A549 (cell line): ENCODE results near the gene MTSS2. TPM values are rescaled to one million over a fixed set of nuclear protein-coding genes. Genes with fewer than 3 reads are reported as not detected.

ENCODE experiments used
- ATAC-seq, 2 experiments: fragments of 200-7000 bp in 1 of 2; fragments of >200 bp in 1 of 2; cut with Nextera tagmentation in 1 of 2; cut with Tn5 transposase in 1 of 2; 3 replicates each; pipeline versions ENCODE4 v1.8.0 to v1.9.1; 2018 to 2020; ENCODE audit warnings: mild to moderate bottlenecking in 1 of 2, moderate library complexity in 1 of 2
- CTCF ChIA-PET: fragments of 300-600 bp; sonication (Branson Sonifier 250); formaldehyde crosslinking; extraction: SDS; loops from one replicate; lab custom pipeline; 2021; ENCODE audit warnings: antibody characterized with exemption, inconsistent platforms; lab: Yijun Ruan, JAX
- POLR2A ChIA-PET: fragments of 350-600 bp; formaldehyde crosslinking; extraction: SDS; loops from one replicate; lab custom pipeline; 2021; ENCODE audit warnings: antibody characterized with exemption, inconsistent platforms; lab: Yijun Ruan, JAX
- DNase-seq, 2 experiments: peaks; one replicate each; pipeline versions ENCODE4 v3.0.0 to v3.0.0-alpha.2; 2011 to 2016; ENCODE audit warnings: low read depth in 1 of 2, low spot score in 1 of 2
- FAIRE-seq: peaks from 2 replicates; lab custom pipeline; 2011; peaks lifted over from hg19 to GRCh38; lab: Jason Lieb, UNC
- H3K27ac ChIP-seq, 2 experiments: fragments of >200 bp; sonication (Bioruptor Twin); formaldehyde crosslinking; 3 replicates each; pipeline ENCODE4 v1.5.1; 2016 to 2017
- H3K4me1 ChIP-seq: fragments of >200 bp; sonication (Bioruptor Twin); formaldehyde crosslinking; 3 replicates; pipeline ENCODE4 v1.6.1; 2016
- H3K4me2 ChIP-seq: fragments of >200 bp; sonication (Bioruptor Twin); formaldehyde crosslinking; 3 replicates; pipeline ENCODE4 v1.6.1; 2016
- H3K4me3 ChIP-seq: fragments of >200 bp; sonication (Bioruptor Twin); formaldehyde crosslinking; 3 replicates; pipeline ENCODE4 v1.5.1; 2016
- H3K9me3 ChIP-seq: fragments of >200 bp; sonication (Bioruptor Twin); formaldehyde crosslinking; 3 replicates; pipeline ENCODE4 v1.6.1; 2016
- CEBPB ChIP-seq, 2 experiments: fragments of >200 bp in 1 of 2; sonication (Bioruptor Twin) in 1 of 2; formaldehyde crosslinking in 1 of 2; IDR thresholded peaks; 2 replicates each; pipeline ENCODE4 v1.6.1; 2012 to 2016
- EHF ChIP-seq: fragments of 250-450 bp; sonication (Bioruptor Pico); IDR thresholded peaks from 2 replicates; pipeline ENCODE4 v1.5.0; 2020; ENCODE audit warnings: mild to moderate bottlenecking
- EHMT2 ChIP-seq: fragments of 200-600 bp; sonication (generic); IDR thresholded peaks from 2 replicates; pipeline ENCODE4 v1.6.1; 2016; ENCODE audit warnings: antibody characterized with exemption, low read depth, mild to moderate bottlenecking, moderate library complexity
- FOSB ChIP-seq: fragments of 250-450 bp; sonication (Bioruptor Pico); IDR thresholded peaks from 2 replicates; pipeline ENCODE4 v1.5.0; 2020; ENCODE audit warnings: mild to moderate bottlenecking, moderate library complexity
- HDAC2 ChIP-seq: fragments of 200-600 bp; sonication (generic); IDR thresholded peaks from 2 replicates; pipeline ENCODE4 v1.6.1; 2016
- HOXA7 ChIP-seq: fragments of 250-450 bp; sonication (Bioruptor Pico); IDR thresholded peaks from 2 replicates; pipeline ENCODE4 v1.5.0; 2020; ENCODE audit warnings: mild to moderate bottlenecking, moderate library complexity
- JUN ChIP-seq, 2 experiments: fragments of >200 bp; sonication (Bioruptor Twin); formaldehyde crosslinking; IDR thresholded peaks; 2 replicates in 1 of 2; 3 replicates in 1 of 2; pipeline ENCODE4 v1.6.1; 2016 to 2017
- JUNB ChIP-seq: fragments of >200 bp; sonication (Bioruptor Twin); formaldehyde crosslinking; IDR thresholded peaks from 2 replicates; pipeline ENCODE4 v1.6.1; 2016
- MAFK ChIP-seq: fragments of 450-650 bp; IDR thresholded peaks from 2 replicates; pipeline ENCODE4 v1.6.1; 2014; ENCODE audit not compliant: partially characterized antibody
- MAZ ChIP-seq: fragments of 150-350 bp; IDR thresholded peaks from 2 replicates; pipeline ENCODE4 v1.6.1; 2014; ENCODE audit warnings: antibody characterized with exemption, low read depth, low read length, borderline replicate concordance
- NR3C1 ChIP-seq: fragments of >200 bp; sonication (Bioruptor Twin); formaldehyde crosslinking; IDR thresholded peaks from 3 replicates; pipeline ENCODE4 v1.6.1; 2017
- POLR2A ChIP-seq: IDR thresholded peaks from 2 replicates; pipeline ENCODE4 v1.6.1; 2012; ENCODE audit warnings: mild to moderate bottlenecking, low read length
- RAD21 ChIP-seq, 2 experiments: fragments of >200 bp in 1 of 2; sonication (Bioruptor Twin) in 1 of 2; formaldehyde crosslinking in 1 of 2; IDR thresholded peaks in 1 of 2; conservative IDR thresholded peaks in 1 of 2; 2 replicates in 1 of 2; 3 replicates in 1 of 2; pipeline ENCODE4 v1.6.1; 2012 to 2018; ENCODE audit warnings: inconsistent platforms in 1 of 2
- RARB ChIP-seq: fragments of 250-450 bp; sonication (Bioruptor Pico); IDR thresholded peaks from 2 replicates; pipeline ENCODE4 v1.8.0; 2021; ENCODE audit warnings: mild to moderate bottlenecking, moderate library complexity
- TFCP2L1 ChIP-seq: fragments of 250-450 bp; sonication (Bioruptor Pico); IDR thresholded peaks from 2 replicates; pipeline ENCODE4 v1.5.0; 2021; ENCODE audit warnings: mild to moderate bottlenecking
- ZC3H11A ChIP-seq: fragments of 450-650 bp; IDR thresholded peaks from 2 replicates; pipeline ENCODE4 v1.6.1; 2014; ENCODE audit warnings: antibody characterized with exemption, mild to moderate bottlenecking
- ZNF302 ChIP-seq: fragments of 250-450 bp; sonication (Bioruptor Pico); IDR thresholded peaks from 2 replicates; pipeline ENCODE4 v1.9.0; 2021; ENCODE audit warnings: inconsistent platforms, mild to moderate bottlenecking, moderate library complexity
- WGBS: methylation state at CpG from one replicate; pipeline ENCODE4 v1.1.6; 2017; ENCODE audit errors: missing lambda C conversion rate; 5-methylcytosine and 5-hydroxymethylcytosine counted together
- polyA plus RNA-seq, 4 experiments: library from polyadenylated mRNA; depleted of rRNA in 3 of 4; stranded (reverse); fragments of >200 nt; fragmentation: RNase III in 1 of 4; extraction: RNeasy Plus Mini Kit Qiagen cat#74134 plus additional on column Dnase treatment in 1 of 4; gene quantifications; 2 replicates in 3 of 4; 3 replicates in 1 of 4; pipeline ENCODE4 v1.2.3, GENCODE V29; 2011 to 2017
- TF ChIP-seq, protein P1 (sequence below): fragments of >200 bp; sonication (Bioruptor Twin); formaldehyde crosslinking; IDR thresholded peaks from 2 replicates; pipeline ENCODE4 v1.6.1; 2016
- TF ChIP-seq, protein P2 (sequence below): fragments of >200 bp; sonication (Bioruptor Twin); formaldehyde crosslinking; IDR thresholded peaks from 3 replicates; pipeline ENCODE4 v1.5.1; 2016
- TF ChIP-seq, protein P3 (sequence below): fragments of 250-450 bp; sonication (Bioruptor Pico); IDR thresholded peaks from 2 replicates; pipeline ENCODE4 v1.5.0; 2020; ENCODE audit warnings: low read depth, mild to moderate bottlenecking, moderate library complexity
- TF ChIP-seq, protein P4 (sequence below): IDR thresholded peaks from 2 replicates; pipeline ENCODE4 v1.6.1; 2012

MTSS2 gene
- polyA plus RNA-seq, 2 of the 4 experiments (the other 2 are of a cell fraction), result 13.1 to 27.1 TPM

DNA sequence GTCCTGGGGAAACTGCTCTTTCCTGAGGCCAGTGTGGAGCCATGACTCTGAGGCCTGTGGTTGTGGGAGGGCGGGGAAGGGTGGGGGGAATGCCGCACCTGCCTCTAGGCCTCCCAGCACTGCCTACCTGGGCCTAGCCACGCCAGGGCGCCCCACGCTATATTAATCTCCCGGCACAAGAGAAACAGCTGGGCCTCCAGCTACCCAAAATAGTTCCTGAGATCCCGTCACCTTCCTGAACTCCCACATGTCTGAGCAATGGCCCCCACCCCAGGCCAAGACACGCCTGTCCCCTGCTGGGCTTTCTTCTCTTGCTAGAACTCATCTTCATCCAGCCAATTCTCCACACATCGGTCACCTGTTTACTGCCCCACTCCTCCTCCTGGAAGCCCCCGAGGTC, 13.0 kb upstream of the MTSS2 start:
- Histone ChIP-seq H3K4me1 (peaks cover 69% of the 10 kb centered on the region), H3K4me2 (no peak overlapping the region), H3K27ac (no peak overlapping the region), H3K9me3 (no peaks in the 10 kb centered on the region), H3K4me3 (no peak overlapping the region)
- no peak for DNase-seq
- WGBS, result over 99% methylated on average over 8 of the region's 10 CpGs
- ChIA-PET CTCF (interaction anchor here (1.4 to 1.8 kb wide), 3 partner anchors 24 to 72 kb away, joined by 3 to 9 read pairs (median 4); no protein-coding TSS in a partner anchor), POLR2A (no interaction called here)
- FAIRE-seq, result no peak
- no peak for TF ChIP-seq TFCP2L1 (CRISPR knock-in tag)
- TF ChIP-seq, protein P1, sequence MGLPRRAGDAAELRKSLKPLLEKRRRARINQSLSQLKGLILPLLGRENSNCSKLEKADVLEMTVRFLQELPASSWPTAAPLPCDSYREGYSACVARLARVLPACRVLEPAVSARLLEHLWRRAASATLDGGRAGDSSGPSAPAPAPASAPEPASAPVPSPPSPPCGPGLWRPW, result no peak
- TF ChIP-seq ZC3H11A, result no peak
- TF ChIP-seq CEBPB (IDR thresholded peaks at IDR 0.05), result no peak
- TF ChIP-seq HDAC2, result no peak
- ATAC-seq, result no peak

DNA sequence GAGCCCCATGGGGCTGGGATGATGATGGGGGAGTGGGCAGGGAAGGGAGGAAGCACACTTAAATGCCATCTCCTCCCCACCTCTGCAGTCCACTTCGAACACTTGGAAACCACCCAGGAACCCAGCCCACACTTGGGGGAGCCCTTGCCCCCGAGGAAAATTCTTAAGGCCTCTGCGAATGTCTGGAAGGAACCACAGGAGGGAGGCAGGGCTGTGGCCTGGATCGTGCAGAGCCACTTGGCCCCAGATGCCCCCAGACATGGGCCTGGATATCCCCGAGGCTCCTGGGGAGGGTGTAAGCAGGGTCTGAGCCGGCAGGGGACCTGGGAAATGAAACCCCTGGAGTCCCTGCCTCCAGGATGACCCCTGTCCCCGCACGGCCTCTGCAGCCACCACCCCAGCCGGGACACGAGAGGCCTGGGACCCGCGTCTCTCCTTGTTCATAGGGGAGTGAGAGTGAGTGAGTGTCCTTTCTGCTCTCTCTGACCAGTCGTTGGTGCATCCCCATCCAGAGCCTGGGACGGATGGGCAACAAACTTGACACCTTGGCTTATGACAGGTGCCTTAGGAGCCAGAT, 11.8 kb upstream of the MTSS2 start:
- no peak overlapping the region for H3K4me3 ChIP-seq

DNA sequence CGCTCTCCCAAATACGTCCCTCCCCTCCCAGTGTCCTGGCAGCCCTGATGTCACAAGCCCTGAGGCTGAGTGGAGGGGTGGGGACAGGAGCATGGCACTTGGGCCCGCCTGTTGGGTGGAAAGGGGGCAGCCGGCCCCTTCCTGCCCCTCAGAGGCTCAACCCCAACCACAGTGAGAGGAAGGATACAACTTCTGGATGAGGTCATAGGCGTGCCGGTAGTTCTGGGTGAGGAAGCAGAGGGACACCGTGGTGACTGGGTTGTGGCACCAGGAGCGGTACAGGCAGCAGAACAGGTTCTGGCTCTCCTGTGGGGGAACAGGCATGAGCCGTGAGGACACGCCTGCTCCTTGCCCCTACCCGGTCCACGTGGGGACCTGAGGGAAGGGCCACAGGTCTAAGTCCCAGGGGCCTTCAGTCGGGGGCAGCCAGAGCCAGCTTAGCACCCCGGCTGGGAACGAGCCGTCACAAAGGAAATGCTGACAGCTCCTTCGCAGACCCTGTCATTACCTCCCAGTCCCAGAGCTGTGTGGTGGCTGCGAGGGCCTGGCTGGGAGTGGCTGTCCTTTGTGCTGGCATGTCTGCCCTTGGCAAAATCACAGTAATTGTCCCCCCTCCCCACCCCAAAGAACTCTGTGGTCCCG, 11.2 kb upstream of the MTSS2 start:
- H3K4me2 ChIP-seq, result peak overlapping the region; percentile 25; the same call in 1 of the 3 replicates
- H3K27ac ChIP-seq, result peak overlapping the region; percentile 97 to 100
- ATAC-seq (no peak), DNase-seq (no peak), FAIRE-seq (no peak)
- H3K4me1 ChIP-seq, result peaks cover 69% of the 10 kb centered on the region
- CTCF ChIA-PET, result interaction anchor here (0.7 to 3.6 kb wide), 6 partner anchors 10 to 74 kb away, joined by 3 to 18 read pairs (median 6); no protein-coding TSS in a partner anchor
- TF ChIP-seq MAZ, result no peak
- TF ChIP-seq EHMT2, result no peak
- no peak for TF ChIP-seq MAFK
- TF ChIP-seq JUN (IDR thresholded peaks at IDR 0.05), result no peak
- TF ChIP-seq NR3C1, result no peak
- no peak for TF ChIP-seq JUNB
- TF ChIP-seq TFCP2L1 (CRISPR knock-in tag), result no peak
- TF ChIP-seq, protein P2, sequence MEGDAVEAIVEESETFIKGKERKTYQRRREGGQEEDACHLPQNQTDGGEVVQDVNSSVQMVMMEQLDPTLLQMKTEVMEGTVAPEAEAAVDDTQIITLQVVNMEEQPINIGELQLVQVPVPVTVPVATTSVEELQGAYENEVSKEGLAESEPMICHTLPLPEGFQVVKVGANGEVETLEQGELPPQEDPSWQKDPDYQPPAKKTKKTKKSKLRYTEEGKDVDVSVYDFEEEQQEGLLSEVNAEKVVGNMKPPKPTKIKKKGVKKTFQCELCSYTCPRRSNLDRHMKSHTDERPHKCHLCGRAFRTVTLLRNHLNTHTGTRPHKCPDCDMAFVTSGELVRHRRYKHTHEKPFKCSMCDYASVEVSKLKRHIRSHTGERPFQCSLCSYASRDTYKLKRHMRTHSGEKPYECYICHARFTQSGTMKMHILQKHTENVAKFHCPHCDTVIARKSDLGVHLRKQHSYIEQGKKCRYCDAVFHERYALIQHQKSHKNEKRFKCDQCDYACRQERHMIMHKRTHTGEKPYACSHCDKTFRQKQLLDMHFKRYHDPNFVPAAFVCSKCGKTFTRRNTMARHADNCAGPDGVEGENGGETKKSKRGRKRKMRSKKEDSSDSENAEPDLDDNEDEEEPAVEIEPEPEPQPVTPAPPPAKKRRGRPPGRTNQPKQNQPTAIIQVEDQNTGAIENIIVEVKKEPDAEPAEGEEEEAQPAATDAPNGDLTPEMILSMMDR, result no peak
- no peak for TF ChIP-seq FOSB (CRISPR knock-in tag)
- TF ChIP-seq ZNF302 (CRISPR knock-in tag), result no peak
- TF ChIP-seq HOXA7 (CRISPR knock-in tag), result no peak
- TF ChIP-seq RARB (CRISPR knock-in tag), result no peak
- TF ChIP-seq CEBPB (IDR thresholded peaks at IDR 0.05), result no peak
- no peak for TF ChIP-seq POLR2A
- TF ChIP-seq EHF (CRISPR knock-in tag), result no peak
- TF ChIP-seq, protein P3, sequence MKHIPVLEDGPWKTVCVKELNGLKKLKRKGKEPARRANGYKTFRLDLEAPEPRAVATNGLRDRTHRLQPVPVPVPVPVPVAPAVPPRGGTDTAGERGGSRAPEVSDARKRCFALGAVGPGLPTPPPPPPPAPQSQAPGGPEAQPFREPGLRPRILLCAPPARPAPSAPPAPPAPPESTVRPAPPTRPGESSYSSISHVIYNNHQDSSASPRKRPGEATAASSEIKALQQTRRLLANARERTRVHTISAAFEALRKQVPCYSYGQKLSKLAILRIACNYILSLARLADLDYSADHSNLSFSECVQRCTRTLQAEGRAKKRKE (CRISPR knock-in tag), result no peak
- no peak for TF ChIP-seq RAD21 (conservative IDR thresholded peaks at IDR 0.05 in 1 of 2, IDR thresholded peaks at IDR 0.05 in 1 of 2)
- 92% methylated on average over 15 of the region's 19 CpGs for WGBS
- H3K9me3 ChIP-seq, result no peaks in the 10 kb centered on the region
- POLR2A ChIA-PET, result no interaction called here
- H3K4me3 ChIP-seq, result no peak overlapping the region

More for the DNA sequence above, 11.8 kb upstream of the MTSS2 start:
- Histone ChIP-seq H3K9me3 (no peaks in the 10 kb centered on the region), H3K4me1 (peaks cover 69% of the 10 kb centered on the region), H3K27ac (peak overlapping the region; percentile 97 to 100), H3K4me2 (peak overlapping the region; percentile 25; the same call in 1 of the 3 replicates)
- no peak for DNase-seq
- CTCF ChIA-PET, result interaction anchor here (1.4 to 3.6 kb wide), 4 partner anchors 26 to 73 kb away, joined by 3 to 16 read pairs (median 6); no protein-coding TSS in a partner anchor
- FAIRE-seq, result no peak
- no peak for ATAC-seq
- 83% methylated on average over 10 of the region's 14 CpGs for WGBS
- TF ChIP-seq, protein P4, sequence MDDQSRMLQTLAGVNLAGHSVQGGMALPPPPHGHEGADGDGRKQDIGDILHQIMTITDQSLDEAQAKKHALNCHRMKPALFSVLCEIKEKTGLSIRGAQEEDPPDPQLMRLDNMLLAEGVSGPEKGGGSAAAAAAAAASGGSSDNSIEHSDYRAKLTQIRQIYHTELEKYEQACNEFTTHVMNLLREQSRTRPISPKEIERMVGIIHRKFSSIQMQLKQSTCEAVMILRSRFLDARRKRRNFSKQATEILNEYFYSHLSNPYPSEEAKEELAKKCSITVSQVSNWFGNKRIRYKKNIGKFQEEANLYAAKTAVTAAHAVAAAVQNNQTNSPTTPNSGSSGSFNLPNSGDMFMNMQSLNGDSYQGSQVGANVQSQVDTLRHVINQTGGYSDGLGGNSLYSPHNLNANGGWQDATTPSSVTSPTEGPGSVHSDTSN, result no peak
- TF ChIP-seq MAFK, result no peak
- POLR2A ChIA-PET, result no interaction called here
